HG02759 (cell line): Measurements from ENCODE around the gene POLDIP2.
"Not testable (repeated sequence)": the region's sequence is repeated elsewhere in the genome, so short reads cannot be mapped to it uniquely, and the experiment has no call there.

Experiments
- ATAC-seq: cut with Tn5 transposase; IDR thresholded peaks from one replicate; pipeline ENCODE4 v1.9.1; 2021; ENCODE audit warnings: mild to moderate bottlenecking, moderate library complexity; ENCODE audit not compliant: unreplicated experiment

Gene POLDIP2

DNA sequence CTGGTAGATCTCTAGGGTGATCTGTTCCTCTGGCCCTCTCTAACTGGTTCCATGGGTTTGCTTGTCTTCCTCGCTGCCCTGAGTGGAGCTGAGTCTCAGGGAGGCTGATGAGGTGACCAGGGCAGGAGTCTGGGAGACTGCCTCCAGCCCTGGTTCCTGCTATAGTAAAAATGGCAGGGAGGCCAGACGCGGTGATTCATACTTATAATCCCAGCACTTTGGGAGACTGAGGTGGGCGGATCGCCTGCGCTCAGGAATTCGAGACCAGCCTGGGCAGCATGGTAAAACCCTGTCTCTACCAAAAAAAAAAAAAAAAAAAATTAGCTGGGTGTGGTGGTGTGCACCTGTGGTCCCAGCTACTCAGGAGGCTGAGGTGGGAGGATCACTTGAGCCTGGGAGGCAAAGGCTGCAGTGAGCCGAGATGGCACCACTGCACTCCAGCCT is 18.5 kb downstream of the POLDIP2 start:
- not testable (repeated sequence) for ATAC-seq

DNA sequence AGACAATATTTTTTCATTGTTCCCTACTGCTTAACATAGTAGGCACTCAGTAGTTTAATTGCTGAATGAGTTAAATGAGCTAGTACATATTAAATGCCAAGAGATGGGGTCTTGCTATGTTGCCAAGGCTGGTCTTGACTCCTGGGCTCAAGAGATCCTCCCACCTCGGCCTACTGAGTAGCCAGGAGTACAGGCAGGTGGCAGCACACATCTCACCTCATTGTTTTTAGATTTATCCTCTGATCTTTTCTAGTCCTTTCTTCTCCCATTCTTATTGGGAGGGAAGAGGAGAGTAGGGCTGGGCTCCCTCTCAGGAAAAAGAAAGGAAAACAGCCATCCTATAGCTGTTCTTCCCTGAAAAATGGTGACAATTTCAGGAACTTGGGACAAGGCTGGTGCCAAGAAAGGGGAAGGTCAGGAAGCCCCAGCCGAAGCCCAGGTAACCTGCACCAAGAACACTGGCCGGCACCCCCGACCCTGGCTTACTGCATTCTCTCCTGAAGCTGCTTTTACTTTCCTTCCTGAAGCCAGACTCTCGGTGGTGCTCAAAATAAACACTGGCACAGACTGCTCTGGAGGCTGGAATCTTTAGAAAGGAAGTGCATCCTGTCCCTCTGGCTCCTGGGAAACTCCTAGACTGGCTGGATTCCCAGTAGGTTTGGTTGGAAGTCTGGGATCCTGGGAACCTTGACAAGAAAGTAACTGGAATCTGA is 19.1 kb downstream of the POLDIP2 start:
- no peak for ATAC-seq

DNA sequence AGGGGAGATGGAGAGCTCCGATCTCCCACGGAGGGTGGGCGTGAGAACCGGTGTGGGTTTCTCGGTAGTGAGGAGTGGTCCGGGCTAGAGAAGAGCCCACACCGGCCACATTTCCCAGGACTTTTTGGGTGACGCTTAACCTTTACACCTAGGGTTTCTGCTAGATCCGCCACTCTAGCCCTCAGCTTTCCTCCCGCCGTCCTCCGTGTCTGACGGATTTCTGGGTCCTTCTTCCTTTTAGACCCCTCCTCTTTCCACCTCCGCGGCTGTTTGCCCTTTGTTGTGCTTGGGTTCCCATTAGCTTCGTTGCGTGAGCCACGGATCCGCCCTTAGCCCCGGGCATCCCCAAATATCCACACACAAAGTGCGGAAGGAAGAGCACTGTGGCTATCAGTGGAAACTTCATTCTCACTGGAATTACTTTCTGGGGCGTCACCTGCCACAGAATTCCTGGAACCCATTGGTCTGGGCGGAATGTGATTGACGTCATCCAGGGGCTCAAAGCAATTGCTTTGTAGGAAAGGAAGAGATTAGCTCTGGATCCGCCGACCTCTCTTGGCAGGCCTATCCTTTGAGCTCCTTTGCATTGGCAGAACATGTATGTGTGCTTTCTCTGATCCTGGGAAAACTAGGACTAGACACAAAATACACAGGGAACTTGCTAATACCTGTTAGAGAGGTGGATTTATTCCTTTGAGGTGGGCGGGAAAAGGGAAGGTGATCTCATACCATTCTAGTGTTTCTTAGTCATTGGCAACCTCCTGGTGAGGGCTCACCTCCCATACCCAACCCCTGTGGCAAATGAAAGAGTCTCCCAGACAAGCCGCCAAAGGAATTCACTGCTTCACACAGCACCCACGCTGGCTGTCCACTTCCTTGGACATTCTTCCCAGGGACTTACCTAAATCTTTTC is 21.1 kb downstream of the POLDIP2 start:
- ATAC-seq, result no peak

DNA sequence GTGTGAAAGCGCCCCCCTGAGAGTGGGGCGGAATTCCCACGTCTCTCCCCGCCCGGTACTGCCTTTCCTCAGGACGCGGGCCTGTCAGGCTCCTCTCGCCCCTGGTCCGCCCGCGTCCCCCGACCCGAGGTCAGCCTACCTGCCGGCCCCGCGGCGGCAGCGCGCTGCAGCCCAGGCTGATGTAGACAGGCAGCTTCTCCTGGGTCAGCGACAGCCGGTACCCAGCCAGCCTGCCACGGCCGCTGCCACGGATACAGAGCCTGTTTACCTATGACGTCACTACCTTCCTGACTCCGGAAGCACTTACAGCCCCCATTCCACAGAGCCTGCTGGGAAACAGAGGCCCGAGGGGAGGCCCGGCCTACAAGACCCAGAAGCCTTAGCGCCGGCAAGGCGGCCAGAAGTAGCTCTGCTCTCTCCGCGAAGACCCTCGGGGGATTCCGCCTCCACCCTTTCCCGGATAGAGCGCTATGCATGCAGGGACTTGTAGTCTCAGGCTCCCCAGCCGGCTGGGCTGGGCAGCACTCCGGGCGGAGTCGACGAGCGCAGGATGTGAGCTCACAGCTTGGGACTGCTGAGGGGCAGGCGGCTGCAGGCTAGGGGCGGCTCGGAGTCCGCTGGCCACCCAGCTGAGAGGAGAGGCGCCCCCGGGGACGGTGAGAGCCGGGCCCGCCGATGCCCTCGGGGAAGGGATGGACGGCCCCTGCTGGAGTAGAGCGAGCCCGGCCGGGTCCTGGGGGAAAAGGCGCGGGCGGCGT is 21.9 kb downstream of the POLDIP2 start, which contains the start of the genes IFT20 and TNFAIP1:
Gene IFT20 (minus strand): TSS at position 272 of the 758 bp plus-strand sequence. CDS start 3,487 bp downstream, outside the sequence.
Gene TNFAIP1 (plus strand): TSS at position 561 of the 758 bp plus-strand sequence. CDS start 3,761 bp downstream, outside the sequence.
- ATAC-seq, result peak; percentile 95

DNA sequence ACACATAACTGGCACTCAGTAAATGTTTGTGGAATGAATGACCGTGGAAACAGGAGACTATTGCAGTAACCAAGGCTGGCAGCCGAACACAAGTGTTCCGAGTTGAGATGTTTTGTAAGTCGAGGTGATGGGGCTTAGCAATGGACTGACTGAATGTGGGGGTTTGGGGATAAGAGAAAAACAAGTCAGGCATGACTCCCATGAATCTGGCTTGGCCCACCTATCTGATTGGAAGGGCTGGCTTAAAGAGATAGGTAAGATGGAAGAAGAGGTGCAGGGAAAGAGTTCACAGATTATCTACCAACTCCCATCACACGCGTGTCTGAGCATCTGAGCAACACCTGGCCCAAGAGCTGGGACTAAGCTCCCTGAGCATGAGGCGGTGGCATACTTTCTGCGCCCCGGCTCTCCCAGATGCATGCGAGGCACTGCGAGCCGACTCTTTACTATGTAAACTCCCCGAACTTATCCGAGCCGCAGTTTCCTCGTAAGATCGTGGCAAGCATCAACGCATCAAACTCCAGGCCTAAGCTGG is 22.6 kb downstream of the POLDIP2 start:
- no peak for ATAC-seq

DNA sequence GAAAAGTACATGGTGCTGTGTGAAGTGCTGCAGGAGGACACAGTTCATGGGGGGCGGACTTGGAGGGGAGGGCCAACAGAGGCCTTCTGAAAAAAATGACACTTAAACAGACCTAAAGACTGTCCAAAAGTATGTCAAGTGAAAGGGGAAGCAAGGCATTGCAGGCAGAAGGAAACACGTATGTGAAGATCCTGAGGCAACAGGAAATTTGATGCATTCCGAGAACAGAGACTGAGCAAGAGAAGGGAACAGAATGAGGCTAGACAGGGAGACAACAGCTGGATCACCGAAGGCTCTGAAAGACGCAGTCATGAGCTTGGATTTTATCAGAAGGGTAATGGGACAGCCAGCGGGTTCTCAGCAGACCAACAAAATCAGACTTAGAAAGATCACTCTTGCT is 23.2 kb downstream of the POLDIP2 start:
- ATAC-seq, result no peak

DNA sequence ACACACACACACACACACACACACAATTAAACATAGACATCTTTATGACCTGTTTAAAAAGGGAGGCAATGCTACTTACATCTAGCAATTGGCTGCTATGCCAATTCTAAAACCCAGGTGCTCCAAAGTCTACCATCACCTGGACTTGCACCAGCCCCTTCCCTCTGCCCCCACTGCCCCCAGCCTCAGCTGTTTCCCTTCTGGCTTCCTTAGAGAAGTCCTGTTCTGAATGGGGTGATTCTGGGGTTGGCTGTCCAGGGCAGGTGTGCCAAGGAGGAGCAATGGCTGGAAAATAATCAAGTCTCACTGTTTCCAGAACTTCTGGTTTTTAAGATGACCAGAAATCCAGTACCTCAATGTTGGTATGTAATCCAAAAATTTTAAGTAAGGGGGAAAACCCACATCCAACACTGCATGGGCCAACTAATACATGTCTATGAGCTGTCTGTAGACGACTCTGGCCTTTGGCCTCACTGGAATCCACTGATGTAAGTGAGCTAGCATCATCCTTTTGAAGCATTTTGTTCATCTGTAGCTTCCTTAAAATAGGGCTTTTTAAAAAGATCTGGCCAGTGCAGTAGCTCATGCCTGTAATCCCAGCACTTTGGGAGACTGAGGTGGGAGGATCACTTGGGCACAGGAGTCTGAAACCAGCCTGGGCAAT is 24.1 kb downstream of the POLDIP2 start:
- no peak for ATAC-seq

DNA sequence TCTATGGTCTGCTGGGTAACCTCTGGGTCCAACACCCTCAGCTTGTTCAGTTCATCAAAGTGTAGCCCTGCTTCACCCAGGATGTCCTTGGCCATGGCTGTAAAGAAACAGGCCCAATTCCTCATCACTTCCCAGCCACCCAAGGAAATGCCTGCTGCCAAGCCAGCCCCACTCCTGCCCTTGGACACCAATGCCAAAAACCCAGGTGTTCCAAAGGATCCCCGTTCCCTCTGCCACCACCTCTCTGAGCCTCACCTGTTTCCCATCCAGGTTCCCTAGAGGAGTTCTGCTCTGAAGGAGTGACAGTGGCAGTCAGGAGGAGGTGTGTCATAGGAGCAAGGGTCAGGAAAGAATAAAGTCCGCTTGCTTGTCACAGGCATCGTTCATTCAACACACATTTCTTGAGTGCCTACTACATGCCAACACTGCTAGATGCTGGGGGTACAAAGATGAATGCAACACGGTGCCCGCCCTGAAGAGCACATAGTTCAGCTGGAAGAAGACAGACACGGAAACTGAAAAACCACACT is 25.4 kb downstream of the POLDIP2 start:
- ATAC-seq, result no peak

DNA sequence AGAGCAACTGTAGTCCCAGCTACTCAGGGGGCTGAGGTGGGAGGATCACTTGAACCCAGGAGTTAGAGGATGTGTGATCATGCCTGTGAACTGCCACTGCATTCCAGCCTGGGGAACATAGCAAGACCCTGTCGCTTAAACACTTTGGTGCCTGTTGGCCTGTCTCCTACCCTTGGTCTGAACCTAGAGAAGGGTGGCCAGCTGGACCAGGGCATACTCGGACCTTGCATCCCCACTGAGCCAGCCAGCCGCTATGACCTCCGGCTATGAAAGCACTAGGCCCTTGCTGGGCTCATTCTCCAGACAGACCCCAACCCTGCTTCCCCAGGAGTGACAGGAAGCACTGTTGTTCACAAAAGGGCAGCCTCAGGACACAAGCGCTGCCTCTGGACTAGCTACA is 26.7 kb downstream of the POLDIP2 start:
- ATAC-seq, result no peak

DNA sequence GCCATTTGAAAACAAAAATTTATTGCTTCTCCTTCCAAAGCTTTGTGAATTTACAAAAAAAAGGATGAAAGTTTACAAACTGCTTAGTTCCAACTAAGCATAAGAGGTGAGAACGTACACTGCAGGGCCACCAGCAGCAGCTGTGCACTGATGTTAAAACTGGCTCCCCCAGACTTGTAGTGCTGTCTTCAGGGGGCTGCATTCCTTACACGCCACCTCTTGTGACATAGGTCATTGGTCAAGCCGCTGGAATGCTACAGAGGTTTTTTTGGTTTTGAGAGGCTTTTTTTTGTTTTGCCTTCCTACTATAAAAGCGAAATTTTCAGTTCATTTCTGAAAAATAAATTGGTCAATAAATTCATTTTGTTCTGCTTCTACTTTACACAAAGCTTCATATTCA is 29.0 kb downstream of the POLDIP2 start:
- ATAC-seq, result no peak

DNA sequence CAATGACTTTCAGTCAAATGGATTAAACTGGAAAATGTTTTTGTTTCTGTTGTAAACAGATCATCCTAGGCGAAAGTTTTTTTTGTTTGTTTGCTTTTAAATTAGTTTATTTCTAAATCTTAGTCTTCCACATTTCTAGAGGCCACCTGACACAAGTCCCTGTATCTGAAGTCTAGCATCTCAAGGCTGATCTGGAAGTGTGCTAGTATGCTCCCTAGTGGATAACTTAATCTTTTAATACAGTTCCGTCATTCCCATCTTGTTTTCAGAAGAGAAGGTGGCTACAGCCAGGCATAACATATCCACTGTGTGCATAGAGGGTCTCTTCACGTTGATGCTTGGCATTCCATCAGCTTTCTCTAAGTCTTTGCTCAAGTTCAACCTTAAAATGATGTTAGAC is 29.6 kb downstream of the POLDIP2 start:
- no peak for ATAC-seq

DNA sequence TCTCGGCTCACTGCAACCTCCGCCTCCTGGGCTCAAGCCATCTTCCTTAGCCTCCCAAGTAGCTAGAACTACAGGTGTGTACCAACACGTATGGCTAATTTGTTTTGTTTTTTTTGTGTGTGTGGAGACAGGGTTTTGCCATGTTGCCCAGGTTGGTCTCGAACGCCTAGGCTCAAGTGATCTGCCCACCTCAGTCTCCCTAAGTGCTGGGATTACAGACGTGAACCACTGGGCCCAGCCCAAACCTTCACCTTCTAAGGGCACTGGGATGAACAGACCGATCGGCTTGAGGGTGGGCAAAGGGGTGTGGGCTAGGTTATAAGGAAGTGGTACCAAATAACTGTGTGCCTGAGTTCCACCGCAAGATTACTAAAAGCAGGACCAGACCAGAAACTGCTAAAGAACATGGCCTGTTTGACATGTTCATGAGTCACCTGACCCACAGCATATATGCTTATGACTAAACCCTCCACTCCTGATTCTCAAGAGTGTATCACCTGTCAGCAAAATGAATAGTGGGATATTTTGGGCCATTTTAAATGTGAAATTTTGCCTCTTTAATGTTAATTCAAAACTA is 30.2 kb downstream of the POLDIP2 start:
- ATAC-seq, result peak; percentile 53

DNA sequence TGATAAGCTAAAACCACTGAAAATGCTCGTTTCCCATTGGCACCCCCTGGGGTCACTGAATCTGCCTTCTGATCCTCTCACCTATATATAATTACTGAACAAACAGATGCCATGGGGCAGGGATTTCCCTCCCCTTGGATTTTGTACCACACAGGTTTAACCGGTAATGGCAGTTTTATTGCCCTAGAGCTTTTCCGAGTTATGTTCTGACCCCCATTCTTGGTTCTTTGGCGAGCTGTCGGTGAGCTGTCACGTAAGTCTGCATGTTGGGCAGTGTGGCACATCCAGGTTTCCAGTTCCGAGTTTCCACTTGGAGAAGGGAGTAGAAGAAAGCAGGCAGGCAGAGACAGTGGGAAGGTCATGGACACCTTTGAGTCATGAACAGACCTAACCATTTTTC is 31.2 kb downstream of the POLDIP2 start:
- ATAC-seq, result no peak

DNA sequence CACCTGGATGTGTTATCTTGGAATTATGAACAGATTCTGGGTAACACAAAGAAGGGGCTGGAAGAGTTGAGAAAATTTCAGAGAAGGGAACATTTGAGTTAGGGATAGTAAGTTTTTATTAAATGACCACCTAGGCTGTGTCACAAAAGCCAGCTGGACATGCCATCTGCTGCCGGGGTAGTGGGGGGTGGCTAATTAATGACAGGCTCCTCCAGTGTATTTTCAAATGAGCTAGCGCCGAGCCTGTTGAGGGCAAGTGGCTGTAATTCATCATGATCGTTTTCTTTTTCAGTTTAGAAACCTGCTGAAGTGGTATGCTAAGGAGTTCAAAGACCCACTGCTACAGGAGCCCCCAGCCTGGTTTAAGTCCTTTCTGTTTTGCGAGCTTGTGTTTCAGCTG is 32.1 kb downstream of the POLDIP2 start:
- no peak for ATAC-seq

DNA sequence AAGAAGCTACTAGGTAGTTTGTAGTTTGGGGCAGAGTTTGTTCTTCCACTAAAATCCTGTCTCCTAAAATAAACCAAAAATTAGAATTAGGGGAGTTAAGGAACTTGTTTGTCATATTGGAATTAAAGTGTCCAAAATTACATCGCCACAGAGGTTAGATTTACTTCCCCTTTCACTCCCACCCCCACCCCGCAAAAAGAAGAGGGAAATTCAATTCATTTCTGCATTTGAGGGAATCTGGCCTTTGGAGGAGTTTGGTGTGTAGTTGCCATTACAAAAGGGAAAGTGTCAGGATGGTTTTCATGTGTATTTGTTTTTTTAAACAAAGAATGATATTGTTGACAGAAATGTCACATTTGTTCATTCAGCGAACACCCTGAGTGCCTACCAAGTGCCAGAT is 32.5 kb downstream of the POLDIP2 start:
- no peak for ATAC-seq

DNA sequence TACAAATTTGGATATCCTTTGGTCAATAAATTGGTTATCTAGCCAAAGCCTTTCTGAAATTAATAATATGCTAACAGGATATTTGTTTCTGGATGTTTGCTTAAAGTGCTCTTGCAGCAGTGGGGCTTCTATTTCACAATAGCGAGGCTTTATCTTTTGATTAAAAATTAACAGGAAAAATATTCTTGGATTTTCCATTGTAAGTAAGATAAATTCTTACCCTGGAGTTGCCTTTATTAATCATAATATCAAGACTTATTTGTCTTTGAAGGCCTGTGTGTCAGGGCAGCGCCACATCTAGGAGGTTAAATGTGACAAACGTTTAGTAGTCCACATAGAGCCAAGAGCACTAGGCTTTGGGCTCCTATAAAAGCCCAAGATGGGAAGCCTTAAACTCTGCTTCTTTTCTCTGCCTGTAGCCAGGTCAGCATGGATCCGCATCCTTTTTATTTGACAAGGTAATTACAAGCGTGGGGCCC is 33.0 kb downstream of the POLDIP2 start:
- no peak for ATAC-seq

DNA sequence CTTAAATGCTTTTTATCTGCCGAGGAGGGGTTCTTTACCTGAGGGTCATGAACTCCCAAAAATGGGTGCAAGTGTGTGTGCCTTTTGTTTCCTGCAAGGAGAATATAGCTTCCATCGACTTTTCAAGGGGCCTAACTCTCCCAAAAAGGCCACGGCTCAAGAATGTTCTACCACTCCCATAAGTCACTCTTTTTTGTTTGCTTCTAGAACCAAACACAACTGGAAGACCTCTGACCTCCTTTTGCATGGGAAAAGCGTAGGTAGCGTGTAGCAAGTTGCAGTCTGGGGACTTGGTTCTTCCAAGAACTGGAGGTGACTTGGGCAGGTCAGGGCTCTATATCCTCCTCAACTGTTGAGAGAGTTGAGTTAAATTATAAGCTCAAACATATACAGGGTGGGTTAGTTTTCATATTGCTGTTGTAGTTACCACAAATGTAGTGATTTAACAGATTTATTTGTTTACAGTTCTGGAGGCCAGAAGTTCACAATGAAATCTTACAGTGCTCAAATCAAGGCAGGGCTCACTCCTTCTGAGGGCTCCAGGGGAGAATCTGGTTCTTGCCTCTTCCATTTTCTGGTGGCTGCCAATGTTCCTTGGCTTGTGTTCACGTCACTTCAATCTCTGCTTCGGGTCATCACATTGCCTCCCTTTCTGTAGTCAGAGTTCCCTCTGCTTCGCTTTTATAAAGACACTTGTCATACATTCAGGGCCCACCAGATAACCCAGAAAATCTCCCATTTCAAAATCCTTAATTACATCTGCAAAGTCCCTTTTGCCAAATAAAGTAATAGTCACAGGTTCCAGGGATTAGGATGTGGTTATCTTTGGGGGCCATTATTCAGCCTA is 36.9 kb downstream of the POLDIP2 start:
- ATAC-seq, result no peak

DNA sequence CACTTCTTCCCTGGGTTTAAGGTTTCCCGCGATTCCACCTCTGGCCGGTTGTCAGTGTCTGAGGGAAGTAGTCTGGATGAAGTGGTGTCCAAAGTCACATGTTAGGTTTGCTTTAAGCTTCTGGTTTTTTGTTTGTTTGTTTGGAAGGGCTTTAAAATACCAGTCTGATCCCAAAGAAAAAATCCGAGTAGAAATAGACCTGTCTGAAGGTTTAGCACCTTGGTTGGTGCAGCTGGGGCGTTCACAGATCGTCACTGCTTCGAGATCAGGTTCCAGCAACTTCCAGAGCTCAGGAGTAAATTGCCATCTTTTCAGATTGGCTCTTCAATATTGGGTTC is 37.8 kb downstream of the POLDIP2 start:
- no peak for ATAC-seq
